BE2C (cell line): Measurements from ENCODE around the gene DIO2.

Source experiments
- DNase-seq: peaks from one replicate; pipeline ENCODE4 v3.0.0-alpha.2; 2020
- H3K27me3 ChIP-seq: fragments of 250-450 bp; sonication (Bioruptor Pico); 2 replicates; pipeline ENCODE4 v1.5.1; 2020; ENCODE audit warnings: mild to moderate bottlenecking
- H3K36me3 ChIP-seq: fragments of 250-450 bp; sonication (Bioruptor Pico); 2 replicates; pipeline ENCODE4 v1.5.1; 2020; ENCODE audit warnings: mild to moderate bottlenecking
- H3K4me1 ChIP-seq: fragments of 250-450 bp; sonication (Bioruptor Pico); 2 replicates; pipeline ENCODE4 v1.5.1; 2020
- H3K4me3 ChIP-seq: 2 replicates; pipeline ENCODE4 v1.5.1; 2011; ENCODE audit warnings: low read depth, low read length
- H3K9me3 ChIP-seq: fragments of 250-450 bp; sonication (Bioruptor Pico); 2 replicates; pipeline ENCODE4 v1.5.1; 2020
- TF ChIP-seq, protein P1 (sequence below): IDR thresholded peaks from 2 replicates; pipeline ENCODE4 v1.5.1; 2012; ENCODE audit warnings: mild to moderate bottlenecking, low read depth, low read length

Gene DIO2

DNA sequence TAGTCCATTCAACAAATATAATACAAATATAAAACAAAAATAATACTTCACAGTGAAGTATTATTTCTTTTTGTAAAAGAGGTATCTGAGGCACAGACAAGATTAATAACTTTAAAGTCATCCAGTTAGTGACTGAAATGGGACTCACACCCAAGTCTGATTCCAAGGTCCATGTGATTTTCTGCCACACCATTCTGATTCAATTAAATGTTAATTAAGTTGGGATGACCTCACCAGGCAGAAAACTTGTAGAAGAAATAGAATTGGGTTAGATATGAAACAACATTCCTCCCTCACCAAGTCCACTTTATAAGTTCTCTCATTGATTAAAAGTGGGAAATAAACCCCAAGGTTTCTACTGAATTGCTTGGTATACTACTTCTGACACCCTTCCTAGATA, 34.4 kb downstream of the DIO2 start:
- DNase-seq = no peak

DNA sequence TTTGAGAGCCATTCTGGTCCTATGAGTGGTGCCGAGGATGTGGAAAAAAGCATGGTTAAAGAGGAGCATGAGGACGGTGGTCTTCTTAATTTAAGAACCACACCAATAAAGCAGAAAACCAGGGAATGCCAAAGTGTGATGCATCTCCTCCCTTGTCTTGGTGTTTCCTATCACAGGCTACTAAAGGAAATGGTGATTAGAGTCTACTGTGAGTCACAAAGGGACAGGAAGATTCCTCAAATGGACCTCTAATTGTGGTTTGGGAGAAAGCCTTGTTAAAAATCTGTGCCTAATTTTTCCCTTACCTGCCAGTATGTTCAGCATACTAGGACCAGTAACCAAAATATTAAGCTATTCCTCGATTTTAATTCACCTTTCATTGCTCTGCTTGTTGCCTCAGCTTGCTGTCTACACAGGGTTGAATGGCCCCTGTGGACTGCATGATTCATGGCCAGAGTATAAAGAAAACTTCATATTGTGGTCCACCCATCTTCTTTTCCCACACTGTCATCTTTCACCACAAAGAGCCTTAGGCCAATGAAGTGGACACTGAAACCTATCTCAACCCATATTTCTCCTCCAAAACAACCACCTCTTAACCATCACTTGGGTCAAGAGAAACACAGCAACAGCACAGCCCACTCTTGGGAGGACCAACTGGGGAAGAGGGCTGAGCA, 38.8 kb downstream of the DIO2 start:
- no peak for DNase-seq
- H3K36me3 ChIP-seq = no peaks in the 10 kb centered on the region
- H3K27me3 ChIP-seq = no peaks in the 10 kb centered on the region
- no peak overlapping the region for H3K4me3 ChIP-seq
- H3K4me1 ChIP-seq = no peaks in the 10 kb centered on the region
- TF ChIP-seq, protein P1, sequence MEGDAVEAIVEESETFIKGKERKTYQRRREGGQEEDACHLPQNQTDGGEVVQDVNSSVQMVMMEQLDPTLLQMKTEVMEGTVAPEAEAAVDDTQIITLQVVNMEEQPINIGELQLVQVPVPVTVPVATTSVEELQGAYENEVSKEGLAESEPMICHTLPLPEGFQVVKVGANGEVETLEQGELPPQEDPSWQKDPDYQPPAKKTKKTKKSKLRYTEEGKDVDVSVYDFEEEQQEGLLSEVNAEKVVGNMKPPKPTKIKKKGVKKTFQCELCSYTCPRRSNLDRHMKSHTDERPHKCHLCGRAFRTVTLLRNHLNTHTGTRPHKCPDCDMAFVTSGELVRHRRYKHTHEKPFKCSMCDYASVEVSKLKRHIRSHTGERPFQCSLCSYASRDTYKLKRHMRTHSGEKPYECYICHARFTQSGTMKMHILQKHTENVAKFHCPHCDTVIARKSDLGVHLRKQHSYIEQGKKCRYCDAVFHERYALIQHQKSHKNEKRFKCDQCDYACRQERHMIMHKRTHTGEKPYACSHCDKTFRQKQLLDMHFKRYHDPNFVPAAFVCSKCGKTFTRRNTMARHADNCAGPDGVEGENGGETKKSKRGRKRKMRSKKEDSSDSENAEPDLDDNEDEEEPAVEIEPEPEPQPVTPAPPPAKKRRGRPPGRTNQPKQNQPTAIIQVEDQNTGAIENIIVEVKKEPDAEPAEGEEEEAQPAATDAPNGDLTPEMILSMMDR = no peak
- H3K9me3 ChIP-seq = no peaks in the 10 kb centered on the region

More for the DNA sequence above, 34.4 kb downstream of the DIO2 start:
- Histone ChIP-seq H3K9me3 (no peaks in the 10 kb centered on the region), H3K4me3 (no peak overlapping the region), H3K27me3 (no peaks in the 10 kb centered on the region), H3K36me3 (no peaks in the 10 kb centered on the region), H3K4me1 (no peaks in the 10 kb centered on the region)
- TF ChIP-seq, protein P1 = no peak

DNA sequence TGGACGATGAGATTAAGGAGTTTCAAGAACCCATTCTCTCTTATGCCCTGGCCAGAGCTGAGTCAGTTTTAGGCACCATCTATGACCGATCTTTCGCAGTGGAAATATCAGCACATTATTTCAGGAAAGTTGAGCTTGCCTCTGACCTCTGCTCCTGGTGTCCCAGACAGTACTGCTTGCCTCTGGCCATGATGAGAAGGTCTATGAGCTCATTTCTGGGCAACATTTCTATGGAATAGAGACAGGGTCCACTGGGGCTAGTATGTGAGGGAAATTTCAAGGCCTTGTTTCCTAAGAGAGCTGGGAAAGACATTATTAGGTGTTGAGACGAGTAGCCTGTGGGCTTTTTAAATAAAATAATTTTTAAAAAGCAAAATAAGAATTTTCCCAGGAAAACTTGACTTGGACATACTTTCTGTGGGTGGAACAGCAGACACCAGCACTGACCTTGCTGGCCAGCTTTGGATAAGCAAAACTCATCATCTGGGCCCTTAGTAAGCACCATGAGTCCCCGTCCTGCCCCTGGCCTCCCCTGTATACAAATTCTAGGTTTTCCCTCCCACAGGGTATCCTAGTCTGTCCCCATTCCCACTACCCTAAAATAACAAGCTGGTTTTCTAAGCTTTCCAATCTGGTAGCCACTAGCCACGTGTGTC, 43.4 kb downstream of the DIO2 start:
- Histone ChIP-seq H3K36me3 (no peaks in the 10 kb centered on the region), H3K4me1 (no peaks in the 10 kb centered on the region), H3K9me3 (no peaks in the 10 kb centered on the region), H3K4me3 (no peak overlapping the region), H3K27me3 (no peaks in the 10 kb centered on the region)
- no peak for DNase-seq
- TF ChIP-seq, protein P1 = no peak

DNA sequence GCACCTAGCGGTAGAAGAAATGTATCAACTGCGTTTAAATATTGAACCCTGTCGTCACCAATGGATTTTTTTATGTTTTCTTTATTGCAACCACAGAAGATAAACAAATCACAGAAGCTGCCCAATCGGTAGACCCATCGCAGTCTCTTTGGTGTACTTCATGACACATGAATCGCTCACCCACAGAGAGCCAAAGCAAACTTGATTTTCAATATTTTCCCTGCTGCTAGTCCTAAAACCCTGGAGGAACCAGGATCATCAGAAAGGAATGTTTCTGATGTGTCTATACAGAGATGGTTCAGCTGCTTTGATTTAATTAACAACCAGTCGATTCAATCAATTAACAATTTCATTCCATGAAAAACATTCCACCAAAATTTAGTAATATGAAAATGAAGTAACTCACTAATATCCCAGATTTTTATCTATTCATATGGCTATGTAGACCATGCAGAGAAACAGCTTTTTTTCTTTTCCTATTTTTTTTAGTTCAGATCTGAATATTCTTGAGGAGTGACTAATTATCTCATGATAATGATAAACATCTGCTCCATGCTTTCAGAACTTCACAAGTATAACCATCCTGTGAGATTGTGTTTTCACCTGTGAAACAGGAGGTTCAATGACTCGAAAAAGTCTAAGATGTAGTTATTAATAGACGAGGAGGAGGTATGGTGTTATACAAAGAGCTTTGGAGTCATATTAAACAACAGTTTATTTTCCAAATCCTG, 46.1 kb downstream of the DIO2 start:
- TF ChIP-seq, protein P1 = no peak
- Histone ChIP-seq H3K36me3 (no peaks in the 10 kb centered on the region), H3K27me3 (no peaks in the 10 kb centered on the region), H3K4me3 (no peak overlapping the region), H3K9me3 (no peaks in the 10 kb centered on the region), H3K4me1 (no peaks in the 10 kb centered on the region)
- no peak for DNase-seq

DNA sequence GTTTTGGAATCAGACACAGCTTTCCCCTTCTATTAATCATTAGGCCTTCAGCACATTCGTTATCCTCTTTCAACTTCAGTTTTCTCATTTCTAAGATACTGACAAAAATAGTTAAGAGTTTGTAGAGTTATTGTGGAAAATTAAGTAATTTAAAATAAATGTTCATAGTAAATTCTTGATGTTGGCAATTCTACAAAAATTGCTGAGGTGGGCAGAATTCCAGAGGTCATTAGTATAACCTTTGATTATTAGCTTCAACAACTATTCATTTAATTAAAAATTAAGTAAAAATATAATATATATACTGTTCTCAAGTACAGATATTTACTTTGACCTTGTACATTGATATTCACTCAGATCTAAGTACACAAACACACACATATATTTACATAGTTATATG, 58.5 kb downstream of the DIO2 start:
- DNase-seq = no peak
- TF ChIP-seq, protein P1 = no peak
- Histone ChIP-seq H3K4me3 (no peak overlapping the region), H3K4me1 (no peaks in the 10 kb centered on the region), H3K9me3 (no peaks in the 10 kb centered on the region), H3K27me3 (no peaks in the 10 kb centered on the region), H3K36me3 (no peaks in the 10 kb centered on the region)

DNA sequence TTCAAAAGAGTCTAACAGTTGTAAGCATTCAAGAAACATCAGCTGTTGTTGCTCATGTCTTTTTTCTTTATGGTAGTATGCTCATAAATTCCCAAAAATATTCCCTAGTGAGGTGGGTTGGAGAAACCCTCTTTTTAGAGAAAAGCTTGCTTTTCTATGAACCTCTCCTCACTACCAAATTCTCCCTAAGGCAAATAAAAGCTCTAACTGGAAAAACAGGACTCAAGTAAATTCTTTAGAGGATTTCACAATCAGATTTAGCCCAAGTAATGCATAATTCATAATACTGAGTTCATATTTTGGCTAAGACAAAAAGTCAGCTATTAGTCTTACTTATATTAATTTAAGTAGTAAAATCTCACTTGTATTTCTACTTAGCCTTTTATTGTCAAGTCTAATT, 59.1 kb downstream of the DIO2 start:
- H3K27me3 ChIP-seq = no peaks in the 10 kb centered on the region
- TF ChIP-seq, protein P1 = no peak

More for the DNA sequence above, 59.1 kb downstream of the DIO2 start:
- H3K36me3 ChIP-seq = no peaks in the 10 kb centered on the region
- no peaks in the 10 kb centered on the region for H3K9me3 ChIP-seq
- H3K4me3 ChIP-seq = no peak overlapping the region
- DNase-seq = no peak
- no peaks in the 10 kb centered on the region for H3K4me1 ChIP-seq
